AG04450 (cell line): Measurements from ENCODE around the gene ZNF785. TPM values are rescaled to one million over a fixed set of nuclear protein-coding genes. Genes with fewer than 3 reads are reported as not detected.
"Not testable (repeated sequence)": the region's sequence is repeated elsewhere in the genome, so short reads cannot be mapped to it uniquely, and the experiment has no call there.

Source experiments
- CTCF ChIA-PET: fragments of 300-600, 350-600 bp; formaldehyde crosslinking; extraction: SDS; loops from one replicate; lab custom pipeline; 2022; ENCODE audit warnings: antibody characterized with exemption, inconsistent platforms; lab: Charles Lee
- POLR2A ChIA-PET: fragments of 350-600 bp; formaldehyde crosslinking; extraction: SDS; loops from one replicate; lab custom pipeline; 2021; ENCODE audit warnings: antibody characterized with exemption, inconsistent platforms; lab: Yijun Ruan, JAX
- DNase-seq: peaks from one replicate; pipeline ENCODE4 v3.0.0-alpha.2; 2011; ENCODE audit warnings: low read depth, low spot score
- H3K27ac ChIP-seq: one replicate; pipeline ENCODE4 v1.5.1; 2012; ENCODE audit warnings: low read depth, low read length, control low read depth
- H3K27me3 ChIP-seq: one replicate; pipeline ENCODE4 v1.6.0; 2012; ENCODE audit warnings: low read length; ENCODE audit not compliant: control insufficient read depth, insufficient read depth
- H3K4me3 ChIP-seq: 2 replicates; pipeline ENCODE4 v1.5.1; 2011; ENCODE audit warnings: mild to moderate bottlenecking, low read depth, low read length, control low read depth
- H3K9me3 ChIP-seq: 2 replicates; pipeline ENCODE4 v1.5.1; 2012; ENCODE audit warnings: low read length; ENCODE audit not compliant: control insufficient read depth, insufficient read depth
- polyA plus RNA-seq: library from polyadenylated mRNA; depleted of rRNA; stranded (reverse); fragments of >200 nt; gene quantifications from 2 replicates; pipeline ENCODE4 v1.2.3, GENCODE V29; 2011
- TF ChIP-seq, protein P1 (sequence below): IDR thresholded peaks from 2 replicates; pipeline ENCODE4 v1.5.1; 2011; ENCODE audit warnings: low read depth, low read length, control low read depth, inconsistent platforms

The ZNF785 gene
- polyA plus RNA-seq, 1 experiment: 6.6 TPM

DNA sequence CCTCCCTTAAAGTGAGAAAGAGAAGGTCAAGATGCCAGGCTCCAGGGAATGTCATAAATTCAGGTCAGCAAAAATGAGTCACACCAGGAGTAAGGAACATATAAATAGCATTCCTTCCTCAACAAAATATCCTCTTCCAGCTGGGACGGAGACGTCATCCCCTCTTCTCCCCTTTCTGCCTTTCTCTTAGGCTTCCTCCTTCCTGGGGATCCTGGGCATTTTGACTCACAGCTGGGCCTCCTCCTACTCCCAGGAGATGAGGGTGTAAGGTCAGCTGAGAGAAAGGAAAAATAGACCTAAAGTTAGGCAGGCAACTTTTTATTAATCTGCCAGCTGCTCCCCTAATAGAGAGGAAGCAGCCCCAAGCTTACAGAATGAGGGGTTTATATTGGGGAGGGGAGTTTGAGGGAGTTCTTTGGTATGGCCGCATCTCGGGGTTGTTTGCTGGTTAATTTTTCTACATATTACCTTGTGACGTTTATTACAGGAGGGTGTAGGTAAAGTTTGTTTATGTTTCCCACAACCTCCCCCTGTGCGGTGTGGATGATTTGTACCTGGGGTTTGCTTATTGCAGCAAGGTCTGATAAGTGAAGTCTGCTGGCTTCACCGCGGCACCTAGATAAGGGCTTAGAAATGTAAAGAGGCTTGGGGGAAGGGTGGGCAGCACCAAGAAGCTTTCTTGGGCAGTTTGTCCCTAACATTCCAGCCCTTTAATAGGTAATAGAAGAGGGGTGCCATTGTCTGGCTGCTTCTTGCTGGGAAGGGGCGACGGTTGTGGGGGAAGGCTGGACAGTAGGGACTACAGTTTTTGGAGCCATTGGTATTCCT, 43.8 kb downstream of the ZNF785 start:
- Histone ChIP-seq H3K9me3 (no peaks in the 10 kb centered on the region), H3K4me3 (no peak overlapping the region), H3K27me3 (no peaks in the 10 kb centered on the region), H3K27ac (peak overlapping the region; percentile 75)
- TF ChIP-seq, protein P1, sequence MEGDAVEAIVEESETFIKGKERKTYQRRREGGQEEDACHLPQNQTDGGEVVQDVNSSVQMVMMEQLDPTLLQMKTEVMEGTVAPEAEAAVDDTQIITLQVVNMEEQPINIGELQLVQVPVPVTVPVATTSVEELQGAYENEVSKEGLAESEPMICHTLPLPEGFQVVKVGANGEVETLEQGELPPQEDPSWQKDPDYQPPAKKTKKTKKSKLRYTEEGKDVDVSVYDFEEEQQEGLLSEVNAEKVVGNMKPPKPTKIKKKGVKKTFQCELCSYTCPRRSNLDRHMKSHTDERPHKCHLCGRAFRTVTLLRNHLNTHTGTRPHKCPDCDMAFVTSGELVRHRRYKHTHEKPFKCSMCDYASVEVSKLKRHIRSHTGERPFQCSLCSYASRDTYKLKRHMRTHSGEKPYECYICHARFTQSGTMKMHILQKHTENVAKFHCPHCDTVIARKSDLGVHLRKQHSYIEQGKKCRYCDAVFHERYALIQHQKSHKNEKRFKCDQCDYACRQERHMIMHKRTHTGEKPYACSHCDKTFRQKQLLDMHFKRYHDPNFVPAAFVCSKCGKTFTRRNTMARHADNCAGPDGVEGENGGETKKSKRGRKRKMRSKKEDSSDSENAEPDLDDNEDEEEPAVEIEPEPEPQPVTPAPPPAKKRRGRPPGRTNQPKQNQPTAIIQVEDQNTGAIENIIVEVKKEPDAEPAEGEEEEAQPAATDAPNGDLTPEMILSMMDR: no peak
- DNase-seq: peak; percentile 53
- POLR2A ChIA-PET: interaction anchor here (0.6 to 1.3 kb wide), 2 partner anchors 16 to 61 kb away, joined by 3 to 5 read pairs; partner anchors contain the start of gene ZNF764
- CTCF ChIA-PET: interaction anchor here (1.1 kb wide), 1 partner anchor 88 kb away, joined by 3 read pairs; no protein-coding TSS in a partner anchor

DNA sequence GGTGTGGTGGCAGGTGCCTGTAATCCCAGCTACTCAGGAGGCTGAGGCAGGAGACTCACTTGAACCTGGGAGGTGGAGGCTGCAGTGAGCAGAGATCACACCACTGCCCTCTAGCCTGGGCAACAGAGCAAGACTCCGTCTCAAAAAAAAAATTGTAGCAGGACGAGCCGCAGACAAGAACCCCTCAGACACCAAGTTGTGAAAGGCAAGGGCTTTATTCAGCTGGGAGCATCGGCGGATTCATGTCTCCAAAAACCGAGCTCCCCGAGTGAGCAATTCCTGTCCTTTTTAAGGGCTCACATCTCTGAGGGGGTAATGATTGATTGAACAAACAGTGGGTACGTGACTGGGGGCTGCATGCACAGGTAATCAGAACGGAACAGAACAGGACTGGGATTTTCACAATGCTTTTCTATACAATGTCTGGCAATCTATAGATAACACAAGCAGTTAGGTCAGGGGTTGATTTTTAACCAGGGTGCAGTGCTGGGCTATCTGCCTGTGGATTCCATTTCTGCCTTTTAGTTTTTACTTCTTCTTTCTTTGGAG, 44.5 kb downstream of the ZNF785 start:
- H3K9me3 ChIP-seq, CTCF ChIA-PET, DNase-seq, H3K27me3 ChIP-seq, H3K4me3 ChIP-seq: not testable (repeated sequence)
- POLR2A ChIA-PET: interaction anchor here (0.6 to 1.3 kb wide), 2 partner anchors 17 to 60 kb away, joined by 3 to 5 read pairs; partner anchors contain the start of gene ZNF764
- H3K27ac ChIP-seq: peak overlapping the region; percentile 75

DNA sequence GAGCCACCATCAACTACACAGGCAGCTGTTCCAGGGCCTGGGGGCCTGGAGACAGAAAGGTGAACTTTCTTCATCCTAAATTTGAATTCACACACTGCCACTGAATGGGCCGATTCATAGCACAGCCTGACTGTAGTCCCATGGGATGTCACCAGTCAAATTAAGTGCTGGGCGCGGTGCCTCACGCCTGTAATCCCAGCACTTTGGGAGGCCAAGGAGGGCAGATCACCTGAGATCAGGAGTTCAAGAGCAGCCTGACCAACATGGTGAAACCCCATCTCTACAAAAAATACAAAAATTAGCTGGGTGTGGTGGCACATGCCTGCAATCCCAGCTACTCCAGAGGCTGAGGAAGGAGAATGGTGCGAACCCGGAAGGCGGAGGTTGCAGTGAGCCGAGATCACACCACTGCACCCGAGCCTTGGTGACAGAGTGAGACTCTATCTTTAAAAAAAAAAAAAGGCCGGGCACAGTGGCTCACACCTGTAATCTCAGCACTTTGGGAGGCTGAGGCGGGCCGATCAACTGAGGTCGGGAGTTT, 45.4 kb downstream of the ZNF785 start:
- H3K4me3 ChIP-seq, H3K27me3 ChIP-seq, H3K9me3 ChIP-seq, DNase-seq, POLR2A ChIA-PET, H3K27ac ChIP-seq: not testable (repeated sequence)
- CTCF ChIA-PET: interaction anchor here (0.7 kb wide), 1 partner anchor 154 kb away, joined by 3 read pairs; no protein-coding TSS in a partner anchor

DNA sequence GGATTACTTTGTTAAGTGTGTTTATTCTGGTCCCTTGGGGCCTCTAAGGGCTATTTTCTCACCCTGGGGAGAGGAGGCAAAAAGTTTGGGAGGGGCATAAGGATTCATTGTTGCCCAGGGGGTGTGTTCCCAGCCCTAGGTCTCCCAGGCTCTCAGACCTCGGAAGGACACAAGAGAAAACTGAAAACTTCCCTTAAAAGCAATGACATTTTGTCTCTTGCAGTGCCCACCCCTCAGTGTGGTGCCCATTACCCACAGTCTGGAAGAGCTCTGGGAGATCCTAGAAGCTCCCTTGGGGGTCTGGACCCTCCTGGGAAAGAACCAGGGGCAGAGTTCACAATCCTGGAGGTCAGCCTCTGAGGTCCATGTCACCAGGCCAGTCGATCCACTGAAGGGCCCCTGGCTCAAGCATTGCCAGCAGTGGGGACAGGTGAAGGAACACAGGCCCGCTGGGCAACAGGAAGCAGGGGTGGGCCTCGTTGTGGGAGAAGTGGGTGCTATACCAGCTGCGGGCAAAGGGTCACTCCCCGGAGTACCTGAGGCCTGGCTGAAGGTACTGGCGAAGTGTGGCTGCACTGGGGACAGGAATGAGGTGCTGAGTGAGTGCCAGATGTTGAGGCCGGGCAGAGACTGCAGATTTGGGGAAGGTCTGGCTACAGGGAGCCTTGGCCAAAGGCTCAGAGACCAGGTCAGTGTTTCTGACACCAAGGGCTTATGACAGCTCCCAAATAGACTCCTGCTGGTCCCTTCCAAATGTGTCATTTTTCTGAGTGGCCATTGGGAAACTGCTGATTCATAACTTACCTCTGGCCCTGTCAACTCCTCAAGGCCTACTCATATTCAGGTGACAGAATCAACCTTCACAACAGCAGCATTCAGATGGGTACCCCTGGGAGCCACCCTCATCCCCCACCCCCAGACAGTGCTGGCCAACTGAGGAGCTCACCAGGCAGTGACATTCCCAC, 46.2 kb downstream of the ZNF785 start:
- H3K4me3 ChIP-seq: no peak overlapping the region
- no peak overlapping the region for H3K27ac ChIP-seq
- CTCF ChIA-PET: no interaction called here
- H3K9me3 ChIP-seq: no peaks in the 10 kb centered on the region; the same call in 1 of the 2 replicates
- no peaks in the 10 kb centered on the region for H3K27me3 ChIP-seq
- no peak for DNase-seq
- POLR2A ChIA-PET: no interaction called here
- TF ChIP-seq, protein P1: no peak

DNA sequence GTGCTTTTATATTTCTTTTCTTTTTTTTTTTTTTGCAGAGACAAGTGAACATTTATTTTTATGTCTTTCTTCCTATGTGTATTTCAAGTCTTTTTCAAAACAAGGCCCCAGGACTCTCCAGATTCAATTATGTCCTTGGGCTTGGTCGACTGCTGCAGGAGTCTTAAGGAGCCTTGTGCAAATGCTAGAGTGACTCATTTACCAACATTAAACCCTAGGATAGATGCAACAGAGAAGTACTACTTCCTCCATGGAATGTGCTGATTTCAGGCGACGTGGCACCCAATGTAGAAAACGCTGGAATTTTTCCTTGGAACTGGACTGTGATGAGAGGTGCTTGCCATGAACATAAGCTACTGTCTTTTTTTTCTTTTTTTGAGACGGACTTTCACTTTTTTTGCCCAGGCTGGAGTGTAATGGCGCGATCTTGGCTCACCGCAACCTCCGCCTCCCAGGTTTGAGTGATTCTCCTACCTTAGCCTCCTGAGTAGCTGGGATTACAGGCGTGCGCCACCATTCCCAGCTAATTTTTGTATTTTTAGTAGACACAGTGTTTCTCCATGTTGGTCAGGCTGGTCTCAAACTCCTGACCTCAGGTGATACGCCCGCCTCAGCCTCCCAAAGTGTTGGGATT, 49.0 kb downstream of the ZNF785 start:
- not testable (repeated sequence) for H3K27ac ChIP-seq, H3K27me3 ChIP-seq, H3K4me3 ChIP-seq, H3K9me3 ChIP-seq, DNase-seq
- POLR2A ChIA-PET: interaction anchor here (1.2 to 1.5 kb wide), 3 partner anchors 9 to 118 kb away, joined by 3 to 7 read pairs (median 5); partner anchors contain the start of gene ZNF688
- CTCF ChIA-PET: interaction anchor here (0.9 to 1.9 kb wide), 7 partner anchors 21 to 114 kb away, joined by 3 to 14 read pairs (median 6); partner anchors contain the start of genes PRR14 and ZNF764
